ENCODE data around the gene IL10RA.

Gene IL10RA

DNA sequence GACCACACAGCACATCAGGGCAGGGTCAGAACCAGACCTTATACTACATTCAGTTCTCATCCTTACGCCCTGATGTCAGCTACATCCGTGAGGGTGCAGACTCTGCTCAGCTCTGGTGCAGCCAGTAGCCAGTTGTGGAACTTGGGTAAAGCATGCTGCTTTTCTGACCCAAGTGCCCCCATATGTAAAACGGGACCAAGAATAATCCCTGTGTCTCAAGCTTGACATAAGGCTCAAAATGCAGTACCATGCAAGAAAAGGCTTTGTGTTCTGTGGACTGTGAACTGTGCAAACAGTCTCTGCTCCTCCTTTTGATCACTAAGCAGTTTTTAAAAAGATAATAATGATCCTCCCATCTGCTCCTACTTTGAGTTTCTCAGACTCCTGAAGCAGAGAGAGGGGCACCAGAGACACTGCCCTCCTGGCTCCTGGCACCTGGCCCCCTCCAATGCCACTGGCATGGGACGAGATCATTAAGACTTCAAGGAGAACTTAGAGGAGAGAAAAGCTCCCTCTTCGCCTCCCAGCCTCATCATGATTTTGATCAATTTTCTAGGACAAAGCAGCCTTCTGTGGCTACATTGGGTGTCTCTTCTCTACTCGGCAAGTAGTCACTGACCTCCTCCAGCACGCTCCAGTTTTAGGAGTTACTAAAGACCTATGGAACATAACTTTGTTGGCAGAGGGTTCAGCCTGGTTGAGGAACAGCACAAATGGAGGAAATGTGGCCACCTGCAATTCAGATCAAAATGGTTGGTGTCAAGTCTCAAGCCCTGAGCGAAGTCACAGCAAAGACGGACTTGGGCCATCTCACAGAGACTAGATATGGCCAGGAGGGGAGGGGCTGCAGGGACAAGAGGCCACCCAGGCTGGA lies 23.9 kb downstream of the IL10RA start:
- TF ChIP-seq, protein P1, sequence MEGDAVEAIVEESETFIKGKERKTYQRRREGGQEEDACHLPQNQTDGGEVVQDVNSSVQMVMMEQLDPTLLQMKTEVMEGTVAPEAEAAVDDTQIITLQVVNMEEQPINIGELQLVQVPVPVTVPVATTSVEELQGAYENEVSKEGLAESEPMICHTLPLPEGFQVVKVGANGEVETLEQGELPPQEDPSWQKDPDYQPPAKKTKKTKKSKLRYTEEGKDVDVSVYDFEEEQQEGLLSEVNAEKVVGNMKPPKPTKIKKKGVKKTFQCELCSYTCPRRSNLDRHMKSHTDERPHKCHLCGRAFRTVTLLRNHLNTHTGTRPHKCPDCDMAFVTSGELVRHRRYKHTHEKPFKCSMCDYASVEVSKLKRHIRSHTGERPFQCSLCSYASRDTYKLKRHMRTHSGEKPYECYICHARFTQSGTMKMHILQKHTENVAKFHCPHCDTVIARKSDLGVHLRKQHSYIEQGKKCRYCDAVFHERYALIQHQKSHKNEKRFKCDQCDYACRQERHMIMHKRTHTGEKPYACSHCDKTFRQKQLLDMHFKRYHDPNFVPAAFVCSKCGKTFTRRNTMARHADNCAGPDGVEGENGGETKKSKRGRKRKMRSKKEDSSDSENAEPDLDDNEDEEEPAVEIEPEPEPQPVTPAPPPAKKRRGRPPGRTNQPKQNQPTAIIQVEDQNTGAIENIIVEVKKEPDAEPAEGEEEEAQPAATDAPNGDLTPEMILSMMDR (IDR thresholded peaks at IDR 0.05; ENCODE audit: low read depth, low read length) = no peak
- no peak for DNase-seq (ENCODE audit: extremely low read depth, low read depth)

DNA sequence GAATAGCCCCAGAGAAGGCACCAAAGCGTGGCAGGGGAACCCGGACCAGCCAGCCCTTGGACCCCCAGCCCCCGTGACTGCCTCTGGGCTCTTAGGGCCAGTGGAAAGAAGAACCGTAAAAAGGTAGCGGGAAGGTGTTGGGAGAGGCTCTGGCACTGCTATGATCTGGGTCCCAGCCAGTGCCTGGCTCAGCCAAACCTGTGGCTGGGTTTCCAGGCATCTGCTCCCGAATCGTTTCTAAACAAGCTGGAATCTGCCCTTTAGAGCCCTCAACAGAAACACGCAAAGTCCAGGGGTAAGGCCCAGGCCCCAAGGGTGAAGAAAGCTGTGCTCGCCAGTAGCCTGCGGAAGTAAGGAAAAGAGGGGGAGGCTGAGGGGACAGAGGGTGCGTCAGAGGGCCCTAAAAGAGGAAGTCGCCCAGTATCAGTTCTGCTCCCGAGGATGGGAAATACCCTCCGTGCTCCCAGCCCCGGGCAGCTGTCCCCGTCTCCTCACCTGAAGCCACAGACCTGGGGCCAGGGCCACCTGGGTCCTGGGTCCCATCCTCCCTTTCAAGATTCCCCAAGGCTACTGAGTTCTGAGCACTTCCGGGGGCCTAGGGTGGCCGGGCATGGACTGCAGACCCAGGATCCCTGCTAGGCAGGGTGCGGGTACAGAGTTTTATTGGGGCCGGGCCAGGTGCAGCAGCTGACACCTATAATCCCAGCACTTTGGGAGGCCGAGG lies 24.7 kb downstream of the IL10RA start:
- TF ChIP-seq, protein P1 (IDR thresholded peaks at IDR 0.05; ENCODE audit: low read depth, low read length) = no peak
- DNase-seq (ENCODE audit: extremely low read depth, low read depth) = no peak

DNA sequence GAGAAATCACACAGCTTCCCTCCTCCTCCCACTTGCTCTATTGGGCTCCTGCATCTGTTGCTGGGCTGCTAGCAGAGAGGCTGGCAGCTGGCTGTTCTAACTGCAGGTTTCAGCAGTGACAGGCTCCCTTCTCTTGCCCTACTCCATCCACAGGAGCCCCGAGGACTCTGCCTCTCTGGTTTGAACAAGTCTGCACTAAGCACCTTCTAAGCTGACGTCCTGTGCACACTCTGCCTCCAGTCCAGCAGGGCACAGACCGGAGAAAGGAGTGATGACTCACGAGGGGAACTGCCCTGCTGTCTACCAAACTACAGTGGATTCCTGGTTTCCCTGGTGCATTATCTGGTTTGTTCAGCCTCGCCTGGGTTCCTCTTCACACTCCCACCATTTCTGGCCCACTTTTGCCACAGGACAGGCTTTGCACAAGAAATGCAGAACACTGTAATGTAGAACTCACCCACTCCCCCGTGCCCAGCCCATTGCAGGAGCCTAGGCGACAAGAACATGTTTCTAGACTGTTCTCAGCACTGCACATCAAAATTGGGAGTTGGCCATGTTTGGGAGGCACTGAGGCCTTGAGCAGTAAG lies 26.0 kb downstream of the IL10RA start:
- TF ChIP-seq, protein P1 (IDR thresholded peaks at IDR 0.05; ENCODE audit: low read depth, low read length) = no peak
- DNase-seq (ENCODE audit: extremely low read depth, low read depth) = no peak

DNA sequence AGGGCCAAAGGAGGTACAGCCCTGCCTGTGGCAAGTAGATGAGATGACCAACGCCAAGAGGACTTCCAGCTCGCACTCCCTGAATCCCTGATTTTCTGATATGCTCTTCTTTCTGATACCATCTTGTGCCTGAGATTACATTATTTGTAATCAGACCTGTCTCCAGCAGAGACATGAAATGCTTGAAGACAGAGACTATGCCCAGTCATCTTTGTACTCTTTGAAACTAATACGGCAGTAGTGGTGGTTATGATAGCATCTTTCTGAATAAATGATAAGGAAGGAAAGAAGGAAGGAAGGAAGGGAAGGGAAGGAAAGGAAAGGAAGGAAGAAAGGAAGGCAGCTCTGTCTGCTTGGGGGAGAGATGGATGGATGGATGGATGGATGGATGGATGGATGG lies 27.8 kb downstream of the IL10RA start:
- DNase-seq (ENCODE audit: extremely low read depth, low read depth) = no peak
- TF ChIP-seq, protein P1 (IDR thresholded peaks at IDR 0.05; ENCODE audit: low read depth, low read length) = no peak

DNA sequence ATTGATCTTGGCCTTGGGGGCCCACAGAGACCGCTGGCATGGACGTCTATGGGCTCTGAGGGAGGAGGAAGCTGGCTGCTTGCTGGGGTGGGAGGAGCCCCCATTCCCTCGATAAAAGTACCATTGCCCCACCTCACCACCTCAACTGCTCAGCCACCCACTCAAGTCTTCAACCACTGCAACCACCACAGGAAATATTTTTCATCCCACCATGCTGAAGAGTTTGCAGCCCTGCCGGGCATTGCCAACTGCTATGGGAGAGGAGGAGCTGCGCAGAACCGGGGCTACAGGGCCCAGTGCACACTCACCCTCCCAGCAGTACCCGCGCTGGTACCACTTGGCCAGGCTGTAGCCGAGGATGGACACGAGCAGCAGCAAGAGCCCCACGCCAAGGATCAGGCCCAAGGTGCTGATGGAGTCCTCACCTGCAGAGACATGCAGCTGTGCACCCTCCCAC lies 29.2 kb downstream of the IL10RA start:
- TF ChIP-seq, protein P1 (IDR thresholded peaks at IDR 0.05; ENCODE audit: low read depth, low read length) = no peak
- no peak for DNase-seq (ENCODE audit: extremely low read depth, low read depth)

DNA sequence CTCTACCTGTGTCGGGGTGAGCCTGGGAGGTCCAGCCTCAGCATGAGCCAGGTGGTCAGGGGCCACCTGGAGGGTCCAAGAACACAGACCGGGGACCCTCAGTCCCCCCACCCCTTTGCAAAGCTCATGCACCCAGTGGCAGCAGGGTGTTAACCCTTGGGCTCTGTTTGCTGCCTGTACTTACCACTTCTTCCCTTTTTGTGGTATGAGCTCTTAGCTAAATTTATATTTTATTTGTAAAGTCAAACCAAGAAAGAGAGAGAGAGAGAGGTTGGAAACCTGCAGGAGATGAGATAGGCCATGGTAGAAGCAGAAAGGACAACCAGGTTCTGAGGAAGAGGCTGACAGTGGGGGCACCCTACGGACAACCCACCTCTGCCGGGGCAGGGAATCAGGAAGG lies 29.9 kb downstream of the IL10RA start:
- TF ChIP-seq, protein P1 (IDR thresholded peaks at IDR 0.05; ENCODE audit: low read depth, low read length) = no peak
- no peak for DNase-seq (ENCODE audit: extremely low read depth, low read depth)

DNA sequence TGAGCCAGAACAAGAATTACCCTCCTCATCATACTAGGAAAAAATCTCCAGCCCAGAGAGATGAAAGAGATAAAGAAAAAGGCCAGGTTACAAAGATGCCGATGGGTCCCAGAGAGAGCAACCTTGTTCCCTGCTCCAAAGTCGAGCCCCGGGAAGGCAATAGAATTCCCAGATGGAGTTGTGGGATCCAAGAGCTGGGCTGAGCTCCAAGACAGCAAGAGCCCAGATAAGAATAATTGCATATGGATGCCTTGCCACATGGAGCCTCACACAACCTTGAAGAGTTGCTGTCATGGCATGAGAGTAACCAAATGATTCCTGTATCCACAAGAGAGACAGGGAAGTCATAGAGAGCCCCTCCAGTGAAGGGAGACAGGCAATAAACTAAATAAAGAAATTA lies 30.9 kb downstream of the IL10RA start:
- DNase-seq (ENCODE audit: extremely low read depth, low read depth) = no peak
- TF ChIP-seq, protein P1 (IDR thresholded peaks at IDR 0.05; ENCODE audit: low read depth, low read length) = no peak

Measured in AG09319 (cell line).